Adrenal gland (tissue), 5 donors: ENCODE measurements around the gene C14orf93.

Experiments
- POLR2A ChIP-seq, 2 donors: fragments of 450-650 bp; IDR thresholded peaks; one replicate each; pipeline ENCODE4 v1.6.1; 2017; ENCODE audit warnings: antibody characterized with exemption in 2 of 2, mild to moderate bottlenecking in 2 of 2, moderate library complexity in 1 of 2
- TF ChIP-seq, protein P1 (sequence below), 6 experiments: fragments of 450-650 bp in 4 of 6; fragments of 200-600 bp in 2 of 6; sonication (generic) in 1 of 6; IDR thresholded peaks; 1 replicate in 5 of 6; 2 replicates in 1 of 6; pipeline versions ENCODE4 v1.5.1 to v1.8.0; 2016 to 2021; ENCODE audit warnings: antibody characterized with exemption in 6 of 6, mild to moderate bottlenecking in 2 of 6, moderate library complexity in 1 of 6
- donor health status: DM: no; HTN: no; CAD: no.

GRCh38 chr14:23020143-23021128 lies 10.5 kb upstream of the C14orf93 start:
- no peak for TF ChIP-seq POLR2A (IDR thresholded peaks at IDR 0.05)
- TF ChIP-seq, protein P1, sequence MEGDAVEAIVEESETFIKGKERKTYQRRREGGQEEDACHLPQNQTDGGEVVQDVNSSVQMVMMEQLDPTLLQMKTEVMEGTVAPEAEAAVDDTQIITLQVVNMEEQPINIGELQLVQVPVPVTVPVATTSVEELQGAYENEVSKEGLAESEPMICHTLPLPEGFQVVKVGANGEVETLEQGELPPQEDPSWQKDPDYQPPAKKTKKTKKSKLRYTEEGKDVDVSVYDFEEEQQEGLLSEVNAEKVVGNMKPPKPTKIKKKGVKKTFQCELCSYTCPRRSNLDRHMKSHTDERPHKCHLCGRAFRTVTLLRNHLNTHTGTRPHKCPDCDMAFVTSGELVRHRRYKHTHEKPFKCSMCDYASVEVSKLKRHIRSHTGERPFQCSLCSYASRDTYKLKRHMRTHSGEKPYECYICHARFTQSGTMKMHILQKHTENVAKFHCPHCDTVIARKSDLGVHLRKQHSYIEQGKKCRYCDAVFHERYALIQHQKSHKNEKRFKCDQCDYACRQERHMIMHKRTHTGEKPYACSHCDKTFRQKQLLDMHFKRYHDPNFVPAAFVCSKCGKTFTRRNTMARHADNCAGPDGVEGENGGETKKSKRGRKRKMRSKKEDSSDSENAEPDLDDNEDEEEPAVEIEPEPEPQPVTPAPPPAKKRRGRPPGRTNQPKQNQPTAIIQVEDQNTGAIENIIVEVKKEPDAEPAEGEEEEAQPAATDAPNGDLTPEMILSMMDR (IDR thresholded peaks at IDR 0.05): no peak
